EL (cell line): ENCODE data around the gene THSD7A.
A peak's percentile ranks its signal among the peaks of the same experiment; 100 is the strongest.

Experiments used
- DNase-seq: peaks from one replicate; pipeline ENCODE4 v3.0.0-alpha.2; 2016

Gene THSD7A

GRCh38 chr7:11831736-11832495 lies at the start of gene THSD7A:
Gene THSD7A, minus strand, starts transcription at chr7:11832198. Its CDS starts 252 bp downstream, at chr7:11831946.
- DNase-seq, result peak; percentile 23

GRCh38 chr7:11881680-11882079 lies 49.7 kb upstream of the THSD7A start:
- no peak for DNase-seq

GRCh38 chr7:11875635-11876034 lies 43.6 kb upstream of the THSD7A start:
- no peak for DNase-seq

GRCh38 chr7:11865671-11866070 lies 33.7 kb upstream of the THSD7A start:
- DNase-seq, result no peak

GRCh38 chr7:11858622-11859302 lies 26.8 kb upstream of the THSD7A start:
- DNase-seq, result no peak

- no peak for DNase-seq
Observed at GRCh38 chr7:11858026-11858425, 26.0 kb upstream of the THSD7A start.

GRCh38 chr7:11848251-11848650 lies 16.3 kb upstream of the THSD7A start:
- DNase-seq, result no peak

- no peak for DNase-seq
Observed at GRCh38 chr7:11847336-11847735, 15.3 kb upstream of the THSD7A start.

GRCh38 chr7:11846361-11846955 lies 14.5 kb upstream of the THSD7A start:
- DNase-seq, result no peak

GRCh38 chr7:11843113-11843765 lies 11.2 kb upstream of the THSD7A start:
- no peak for DNase-seq

GRCh38 chr7:11841657-11842056 lies 9.7 kb upstream of the THSD7A start:
- DNase-seq, result no peak

- no peak for DNase-seq
Observed at GRCh38 chr7:11835260-11835659, 3.3 kb upstream of the THSD7A start.

- no peak for DNase-seq
Observed at GRCh38 chr7:11833431-11833830, 1.4 kb upstream of the THSD7A start.

GRCh38 chr7:11831156-11831735 lies 752 bp downstream of the THSD7A start:
- no peak for DNase-seq

- DNase-seq, result no peak
Observed at GRCh38 chr7:11830582-11831155, 1.3 kb downstream of the THSD7A start.

GRCh38 chr7:11829954-11830353 lies 2.0 kb downstream of the THSD7A start:
- no peak for DNase-seq

GRCh38 chr7:11819947-11820346 lies 12.1 kb downstream of the THSD7A start:
- no peak for DNase-seq

GRCh38 chr7:11819271-11819670 lies 12.7 kb downstream of the THSD7A start:
- DNase-seq, result no peak

- DNase-seq, result no peak
Observed at GRCh38 chr7:11818281-11818680, 13.7 kb downstream of the THSD7A start.

- DNase-seq, result no peak
Observed at GRCh38 chr7:11817111-11817740, 14.8 kb downstream of the THSD7A start.

GRCh38 chr7:11811709-11812108 lies 20.3 kb downstream of the THSD7A start:
- DNase-seq, result no peak

- DNase-seq, result no peak
Observed at GRCh38 chr7:11810043-11810625, 21.9 kb downstream of the THSD7A start.
